GM21381 (cell line): ENCODE measurements around the gene STK33.

Experiments used
- ATAC-seq: cut with Tn5 transposase; IDR thresholded peaks from one replicate; pipeline ENCODE4 v1.9.1; 2021; ENCODE audit warnings: mild to moderate bottlenecking, moderate library complexity; ENCODE audit not compliant: unreplicated experiment

The STK33 gene

GRCh38 chr11:8359521-8359920, 234.5 kb downstream of the STK33 start:
- no peak for ATAC-seq

GRCh38 chr11:8357891-8358566, 236.0 kb downstream of the STK33 start:
- no peak for ATAC-seq

GRCh38 chr11:8357505-8357888, 236.5 kb downstream of the STK33 start:
- no peak for ATAC-seq

- no peak for ATAC-seq
Measured at GRCh38 chr11:8356721-8357504, 237.1 kb downstream of the STK33 start.

DNA sequence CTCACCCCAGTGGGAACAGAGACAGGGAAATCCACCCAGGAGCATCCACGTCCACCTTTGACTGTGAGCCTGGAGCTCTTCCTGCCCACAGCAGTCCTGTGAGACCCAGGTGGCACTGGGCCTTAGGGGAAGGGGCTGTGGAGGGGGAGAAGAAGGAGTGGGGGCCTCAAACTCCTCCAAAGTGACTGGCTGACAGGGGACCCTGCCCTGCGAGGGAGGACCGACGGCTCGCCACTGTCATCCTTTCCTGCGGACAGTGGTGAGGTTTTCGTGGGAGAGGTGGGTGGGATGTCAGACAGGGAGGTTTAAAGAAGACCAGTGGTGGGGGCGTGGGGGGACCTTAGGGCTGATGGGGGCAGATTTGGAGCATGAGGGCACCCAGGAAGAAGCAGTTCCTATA, 237.8 kb downstream of the STK33 start:
- ATAC-seq = no peak

- ATAC-seq = no peak
Measured at GRCh38 chr11:8355416-8355742, 238.6 kb downstream of the STK33 start.

DNA sequence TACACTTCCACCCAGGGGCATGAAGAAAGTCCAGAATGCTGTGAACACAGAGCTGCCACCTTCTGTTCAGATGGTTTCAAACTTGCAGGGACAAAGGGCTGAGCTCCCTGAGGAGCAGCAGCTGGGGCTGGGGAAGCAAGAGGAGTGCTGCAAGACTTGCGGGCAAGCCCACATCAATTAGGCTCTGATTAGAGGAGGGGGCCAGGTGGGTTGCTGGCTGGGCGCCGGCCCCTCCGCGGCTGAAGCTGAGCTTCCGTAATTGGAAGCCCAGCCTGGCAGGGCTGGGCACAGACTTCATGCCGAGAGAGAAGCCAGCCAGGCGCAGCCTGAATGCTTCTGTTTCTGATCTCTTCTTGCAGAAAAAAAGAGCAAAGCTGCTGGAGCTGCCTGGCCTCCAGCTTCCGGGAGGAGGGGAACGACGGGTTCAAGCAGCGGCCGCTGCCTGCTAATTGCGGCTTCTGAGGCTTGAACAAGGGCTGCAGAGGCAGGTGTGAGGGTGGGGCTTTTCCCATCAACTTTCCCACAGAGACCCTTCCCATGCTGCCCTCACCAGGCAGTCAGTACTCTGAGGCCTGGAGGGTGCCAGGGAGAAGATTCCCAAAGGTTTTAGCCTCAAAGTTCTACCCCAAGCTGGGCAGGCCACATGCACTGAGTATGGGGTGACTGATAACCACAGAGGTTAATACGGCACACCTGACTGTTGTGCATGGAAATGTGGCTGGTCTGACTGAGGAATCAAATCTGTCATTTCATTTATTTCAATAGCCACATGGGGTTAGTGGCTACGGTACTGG, 239.2 kb downstream of the STK33 start:
- no peak for ATAC-seq

- ATAC-seq = no peak
Measured at GRCh38 chr11:8352876-8353505, 241.0 kb downstream of the STK33 start.

GRCh38 chr11:8352103-8352875, 241.7 kb downstream of the STK33 start:
- no peak for ATAC-seq

DNA sequence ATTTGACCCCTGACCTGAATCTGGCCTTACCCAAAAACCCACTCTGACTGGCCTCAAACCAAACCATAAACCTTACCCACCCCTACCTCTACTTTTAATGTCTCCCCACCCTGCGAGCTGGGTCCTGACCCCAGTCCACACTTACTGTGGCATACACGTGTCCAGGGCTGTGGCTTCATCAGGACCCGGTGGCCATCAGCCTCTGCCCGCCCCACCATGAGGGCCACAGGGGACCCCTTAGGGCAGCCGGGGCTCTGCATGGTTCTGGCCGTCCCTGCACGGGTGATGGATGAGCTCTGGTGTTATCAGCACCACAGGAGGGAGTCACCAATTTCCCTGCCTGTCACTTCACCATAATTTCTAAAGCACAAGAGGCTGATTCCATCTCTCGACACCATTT, 242.8 kb downstream of the STK33 start:
- ATAC-seq = no peak

DNA sequence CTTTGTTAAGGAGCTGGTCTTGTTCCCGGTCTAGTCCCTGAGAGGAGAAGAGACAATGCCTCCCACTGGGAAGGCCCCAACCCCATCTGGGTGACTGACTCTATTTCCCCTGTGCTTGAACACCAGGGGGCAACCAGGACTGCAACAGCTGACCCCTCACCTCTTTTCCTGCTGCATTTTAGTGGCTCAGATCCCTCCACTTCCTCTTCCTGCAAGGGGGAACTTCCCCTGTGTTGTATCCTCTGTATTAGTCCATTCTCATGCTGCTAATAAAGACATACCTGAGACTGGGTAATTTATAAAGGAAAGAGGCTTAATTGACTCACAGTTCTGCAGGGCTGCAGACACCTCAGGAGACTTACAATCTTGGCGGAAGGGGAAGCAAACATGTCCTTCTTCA, 246.1 kb downstream of the STK33 start:
- ATAC-seq = no peak

GRCh38 chr11:8346157-8346755, 247.8 kb downstream of the STK33 start:
- no peak for ATAC-seq

DNA sequence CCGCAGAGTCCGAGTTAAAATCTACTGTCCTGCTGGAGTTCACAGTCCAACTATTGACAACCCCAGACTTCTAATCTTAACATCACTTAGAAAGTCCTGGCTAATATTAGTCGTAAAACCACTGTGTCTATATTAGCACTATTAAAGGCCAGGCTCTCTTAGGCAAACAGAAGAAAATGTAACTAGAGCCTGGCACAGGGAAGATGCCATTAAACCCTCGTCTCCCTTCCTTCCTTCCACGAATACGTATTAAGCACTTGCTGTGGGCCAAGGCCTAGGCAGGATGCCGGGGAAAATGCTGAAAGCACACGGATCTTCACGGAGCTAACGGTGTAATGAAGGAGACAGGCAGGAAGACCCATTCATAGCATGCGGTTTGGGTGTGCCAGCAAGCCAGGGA, 248.8 kb downstream of the STK33 start:
- ATAC-seq = no peak

DNA sequence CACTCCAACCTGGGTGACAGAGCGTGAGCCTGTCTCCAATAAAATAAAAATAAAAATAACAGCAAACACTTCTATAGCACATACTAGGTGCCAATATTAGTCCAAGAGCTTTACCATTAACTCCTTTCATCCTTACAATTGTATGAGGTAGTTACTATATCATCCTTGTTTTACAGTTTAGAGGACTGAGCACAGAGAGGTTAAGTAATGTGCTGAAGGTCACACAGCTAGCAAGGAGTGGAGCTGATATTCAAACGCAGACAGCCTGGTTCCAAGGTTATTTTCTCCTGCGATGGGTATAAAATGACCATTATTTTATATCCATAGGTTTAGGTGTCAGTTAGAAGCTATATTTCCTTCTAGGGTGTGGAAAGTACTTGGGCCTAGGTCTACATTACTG, 249.7 kb downstream of the STK33 start:
- ATAC-seq = no peak

DNA sequence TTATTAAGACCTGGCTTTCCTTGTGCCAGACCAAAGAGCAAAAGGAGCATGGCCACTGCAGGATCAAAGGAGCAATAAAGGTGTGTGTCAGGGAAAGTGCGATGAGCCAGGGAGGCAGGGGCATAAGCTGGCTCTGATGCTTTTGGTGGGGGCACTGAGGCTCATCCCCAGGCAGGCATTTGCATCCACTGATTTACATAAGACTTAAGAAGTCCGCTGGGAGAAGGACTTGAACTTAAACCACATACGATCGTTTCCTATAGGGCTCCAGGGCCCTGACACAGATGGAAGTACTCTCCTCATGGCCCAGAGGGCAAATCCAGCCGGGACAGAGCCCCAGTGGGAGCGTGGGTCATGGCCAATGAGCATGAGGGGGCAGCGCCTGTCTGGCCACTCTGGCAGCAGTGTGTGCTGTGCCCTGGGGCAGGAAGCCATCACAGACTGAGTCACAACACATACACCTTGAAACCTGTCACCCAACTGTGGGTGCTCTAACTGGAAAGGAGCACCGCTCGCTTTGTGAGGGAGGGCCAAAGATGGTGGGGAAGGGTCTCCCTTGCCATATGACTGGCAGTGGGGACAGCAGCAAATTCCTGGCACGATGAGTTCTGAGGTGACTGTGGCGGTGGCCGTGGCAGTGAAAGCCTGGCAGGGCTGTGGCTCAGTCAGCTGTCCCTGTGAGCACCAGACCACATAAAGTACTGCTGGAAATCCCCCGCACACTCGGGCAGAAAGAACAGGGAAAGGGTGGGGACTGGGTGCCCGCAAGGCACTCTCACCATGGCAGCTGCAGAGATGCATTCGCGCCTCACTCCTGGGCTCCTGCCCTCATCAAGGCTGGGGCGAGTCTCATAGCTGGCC, 251.0 kb downstream of the STK33 start:
- peak; percentile 67 for ATAC-seq

DNA sequence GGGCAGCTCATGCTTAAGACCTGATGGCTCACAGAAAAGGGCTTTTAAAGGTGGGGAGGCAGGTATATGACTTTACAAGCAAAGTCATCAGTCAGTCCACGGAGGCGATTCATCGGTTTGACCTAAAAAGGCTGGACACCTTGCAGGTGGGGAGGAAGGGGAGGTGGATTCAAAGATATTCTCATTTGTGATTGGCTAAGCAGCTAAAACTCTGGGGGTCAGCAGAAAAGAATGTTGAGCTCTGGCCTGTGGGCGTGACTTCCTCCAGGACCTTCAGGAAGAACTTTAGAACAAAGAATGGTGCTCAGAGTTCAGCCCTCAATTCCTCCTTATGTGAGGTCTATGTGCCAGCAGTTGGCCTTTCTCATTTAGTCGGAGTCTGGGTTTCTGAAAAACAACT, 252.0 kb downstream of the STK33 start:
- no peak for ATAC-seq
